Body of pancreas (tissue), 4 donors: ENCODE data around the gene ZNF536. TPM values are rescaled to one million over a fixed set of nuclear protein-coding genes. Genes with fewer than 3 reads are reported as not detected.

Experiments used
- ATAC-seq: fragments of 150-250 bp; one replicate; pipeline ENCODE4 v1.9.1; 2016
- DNase-seq, 4 donors: peaks; one replicate each; pipeline ENCODE4 v3.0.0-alpha.2; 2019
- H3K27ac ChIP-seq, 4 donors: fragments of 200-600 bp; sonication (generic); 1 replicate in 3 of 4; 2 replicates in 1 of 4; pipeline versions ENCODE4 v1.5.1 to v1.6.1; 2016 to 2019; ENCODE audit warnings: mild to moderate bottlenecking in 1 of 4, mixed read lengths in 1 of 4, moderate library complexity in 1 of 4
- H3K27me3 ChIP-seq, 2 donors: fragments of 200-600 bp; sonication (generic); one replicate each; pipeline ENCODE4 v1.6.0; 2016; ENCODE audit warnings: mild to moderate bottlenecking in 1 of 2
- H3K36me3 ChIP-seq, 2 donors: fragments of 200-600 bp; sonication (generic); replicated peaks in 1 of 2; 2 replicates each; pipeline ENCODE4 v1.5.1; 2016; ENCODE audit warnings: low read depth in 2 of 2; ENCODE audit not compliant: insufficient read depth in 1 of 2
- H3K4me1 ChIP-seq: fragments of 200-600 bp; sonication (generic); one replicate; pipeline ENCODE4 v1.6.0; 2016
- H3K4me3 ChIP-seq, 2 donors: fragments of 200-600 bp; sonication (generic); 1 replicate in 1 of 2; 2 replicates in 1 of 2; pipeline ENCODE4 v1.5.1; 2016 to 2019
- H3K9me3 ChIP-seq, 3 donors: fragments of 200-600 bp; sonication (generic); 1 replicate in 2 of 3; 2 replicates in 1 of 3; pipeline ENCODE4 v1.5.1; 2016
- POLR2A ChIP-seq, 3 donors: fragments of 450-650 bp; IDR thresholded peaks; one replicate each; pipeline ENCODE4 v1.6.1; 2016; ENCODE audit warnings: antibody characterized with exemption in 3 of 3, mild to moderate bottlenecking in 2 of 3
- WGBS, 2 donors: methylation state at CpG; one replicate each; pipeline ENCODE4 v1.1.5; 2017; 5-methylcytosine and 5-hydroxymethylcytosine counted together
- intact Hi-C: fragments of 100-400 bp; cut with DNase I; formaldehyde crosslinking; loops from one replicate; pipeline ENCODE4 v1.15.1; 2023
- total RNA-seq, 2 donors: library from RNA; depleted of rRNA; stranded (reverse); fragments of >200 nt; gene quantifications; one replicate each; pipeline ENCODE4 v1.1.0, GENCODE V29; 2016
- TF ChIP-seq, protein P1 (sequence below), 7 experiments: fragments of 450-650 bp in 4 of 7; fragments of 200-600 bp in 3 of 7; sonication (generic) in 3 of 7; IDR thresholded peaks; one replicate each; pipeline ENCODE4 v1.5.1; 2016 to 2019; ENCODE audit warnings: antibody characterized with exemption in 7 of 7

ZNF536 gene
- total RNA-seq, 2 donors from 2014 or later: not detected

DNA sequence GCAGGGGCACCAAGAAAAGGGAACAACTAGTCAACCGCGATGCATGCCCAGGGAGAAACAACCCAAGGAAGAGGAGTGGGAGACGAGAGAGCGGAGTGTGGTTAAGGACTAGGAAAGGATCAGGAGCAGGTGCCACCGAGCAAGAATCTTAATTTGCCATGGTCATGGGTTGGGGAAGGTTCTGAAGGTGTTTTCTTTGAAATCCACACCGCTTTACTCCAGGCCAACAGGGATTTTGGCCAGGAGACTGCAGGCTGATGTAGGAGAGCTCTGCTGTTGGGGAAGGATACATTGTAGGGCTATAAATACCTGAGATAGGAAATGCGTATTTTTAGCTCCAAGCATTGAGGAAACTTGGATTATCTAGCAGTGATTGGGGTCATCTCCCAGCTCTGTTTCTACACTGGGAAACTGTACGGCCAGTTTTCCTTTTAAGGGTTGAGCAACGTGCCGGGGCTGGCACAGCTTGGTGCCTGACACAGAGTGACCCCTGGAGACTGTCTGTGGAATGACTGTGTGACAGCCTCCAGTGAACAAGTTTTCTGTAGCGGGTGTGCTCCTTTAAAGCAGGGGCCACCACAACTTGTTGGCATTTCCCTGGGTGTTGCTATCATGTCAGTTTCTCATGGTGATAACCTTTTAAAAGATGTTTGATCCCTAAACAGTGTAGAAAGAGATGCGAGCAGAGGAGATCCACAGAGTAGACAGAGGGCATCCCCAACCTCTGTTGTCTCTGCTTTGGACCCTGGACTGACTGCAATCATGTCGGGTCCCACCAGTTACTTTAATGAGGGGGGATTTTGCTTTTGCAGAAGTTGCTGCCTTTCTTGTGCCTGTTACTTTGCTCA, 34.3 kb downstream of the ZNF536 start:
- ATAC-seq (no peak), DNase-seq (peak in 2 of 4 donors; percentile 16)
- no peaks in the 10 kb centered on the region for H3K9me3 ChIP-seq
- intact Hi-C loops: no loop called here
- TF ChIP-seq POLR2A (IDR thresholded peaks at IDR 0.05): no peak
- TF ChIP-seq, protein P1, sequence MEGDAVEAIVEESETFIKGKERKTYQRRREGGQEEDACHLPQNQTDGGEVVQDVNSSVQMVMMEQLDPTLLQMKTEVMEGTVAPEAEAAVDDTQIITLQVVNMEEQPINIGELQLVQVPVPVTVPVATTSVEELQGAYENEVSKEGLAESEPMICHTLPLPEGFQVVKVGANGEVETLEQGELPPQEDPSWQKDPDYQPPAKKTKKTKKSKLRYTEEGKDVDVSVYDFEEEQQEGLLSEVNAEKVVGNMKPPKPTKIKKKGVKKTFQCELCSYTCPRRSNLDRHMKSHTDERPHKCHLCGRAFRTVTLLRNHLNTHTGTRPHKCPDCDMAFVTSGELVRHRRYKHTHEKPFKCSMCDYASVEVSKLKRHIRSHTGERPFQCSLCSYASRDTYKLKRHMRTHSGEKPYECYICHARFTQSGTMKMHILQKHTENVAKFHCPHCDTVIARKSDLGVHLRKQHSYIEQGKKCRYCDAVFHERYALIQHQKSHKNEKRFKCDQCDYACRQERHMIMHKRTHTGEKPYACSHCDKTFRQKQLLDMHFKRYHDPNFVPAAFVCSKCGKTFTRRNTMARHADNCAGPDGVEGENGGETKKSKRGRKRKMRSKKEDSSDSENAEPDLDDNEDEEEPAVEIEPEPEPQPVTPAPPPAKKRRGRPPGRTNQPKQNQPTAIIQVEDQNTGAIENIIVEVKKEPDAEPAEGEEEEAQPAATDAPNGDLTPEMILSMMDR (IDR thresholded peaks at IDR 0.05): peak in 3 of 7 experiments; percentile 19 to 39 (median 23)
- H3K27ac ChIP-seq: no peak overlapping the region
- no peaks in the 10 kb centered on the region for H3K27me3 ChIP-seq
- no peak overlapping the region for H3K4me3 ChIP-seq
- WGBS, 2 donors: 44 to 59% methylated on average over 10 to 13 of the region's 13 CpGs
- no peaks in the 10 kb centered on the region for H3K4me1 ChIP-seq
- H3K36me3 ChIP-seq: no peaks in the 10 kb centered on the region

DNA sequence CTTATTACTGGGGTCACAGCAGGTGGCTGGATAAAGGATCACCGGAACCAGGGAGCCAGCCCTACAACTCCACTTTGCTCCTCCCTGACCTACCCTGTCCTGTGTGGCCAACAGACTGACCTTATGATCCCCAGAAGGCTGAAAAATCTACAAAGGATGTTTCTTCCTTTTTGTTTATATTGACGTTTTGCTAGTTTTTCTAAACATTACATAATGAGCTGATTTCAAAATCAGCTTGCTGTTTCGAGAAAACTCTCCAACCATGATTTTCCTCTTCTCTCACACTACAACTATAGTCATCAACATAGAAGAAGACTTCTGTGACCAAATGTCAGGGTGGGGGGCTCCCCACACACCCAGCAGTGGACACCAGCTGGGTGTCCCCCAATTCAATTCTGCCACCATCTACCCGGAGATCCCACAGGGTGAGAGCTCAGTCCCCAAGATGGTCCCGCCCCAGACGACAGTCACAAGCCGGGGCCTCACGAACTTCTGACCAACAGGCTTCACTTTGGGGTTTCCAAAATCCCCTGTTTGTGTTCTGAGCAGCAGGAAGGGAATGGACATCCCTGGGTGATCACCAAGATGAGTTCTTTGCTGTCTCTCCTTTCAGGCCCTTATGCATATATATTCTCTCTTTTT, 35.0 kb downstream of the ZNF536 start:
- ATAC-seq: no peak
- 57 to 70% methylated on average over 8 of the region's 8 CpGs for WGBS, 2 donors
- Histone ChIP-seq H3K4me1 (no peaks in the 10 kb centered on the region), H3K4me3 (no peak overlapping the region), H3K27ac (no peak overlapping the region), H3K36me3 (no peaks in the 10 kb centered on the region), H3K9me3 (no peaks in the 10 kb centered on the region), H3K27me3 (no peaks in the 10 kb centered on the region)
- no peak for TF ChIP-seq POLR2A (IDR thresholded peaks at IDR 0.05)
- TF ChIP-seq, protein P1 (IDR thresholded peaks at IDR 0.05): no peak
- no peak for DNase-seq
- intact Hi-C loops: no loop called here

GRCh38 chr19:30408734-30409301, 36.6 kb downstream of the ZNF536 start:
- no peaks in the 10 kb centered on the region for H3K36me3 ChIP-seq
- intact Hi-C loops: no loop called here
- no peaks in the 10 kb centered on the region for H3K4me1 ChIP-seq
- WGBS, 2 donors: 77 to 82% methylated on average over 3 of the region's 3 CpGs
- H3K27ac ChIP-seq: no peak overlapping the region
- TF ChIP-seq, protein P1 (IDR thresholded peaks at IDR 0.05): no peak
- TF ChIP-seq POLR2A (IDR thresholded peaks at IDR 0.05): no peak
- H3K27me3 ChIP-seq: no peaks in the 10 kb centered on the region
- DNase-seq (no peak), ATAC-seq (no peak)
- H3K9me3 ChIP-seq: no peaks in the 10 kb centered on the region
- H3K4me3 ChIP-seq: no peak overlapping the region

DNA sequence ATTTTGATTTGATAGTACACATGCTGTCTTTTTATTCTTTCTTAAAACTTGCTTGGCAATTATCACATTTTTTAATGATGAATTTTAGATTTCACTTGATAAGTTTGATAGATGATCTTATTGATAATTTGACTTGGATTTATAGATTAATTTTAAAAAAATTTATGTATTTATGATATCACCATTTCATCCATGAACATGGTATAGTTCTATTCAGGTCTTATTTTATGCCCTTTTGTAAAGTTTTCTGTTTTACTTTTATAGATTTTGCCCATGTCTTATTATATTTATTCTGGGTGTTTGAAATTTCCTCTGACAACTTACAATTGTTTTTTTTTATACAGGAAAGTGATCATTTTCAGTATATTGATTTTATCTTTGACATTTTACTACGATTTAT, 39.5 kb downstream of the ZNF536 start:
- no peak for ATAC-seq
- Histone ChIP-seq H3K27me3 (no peaks in the 10 kb centered on the region), H3K27ac (no peak overlapping the region), H3K4me3 (no peak overlapping the region), H3K9me3 (no peaks in the 10 kb centered on the region), H3K4me1 (no peaks in the 10 kb centered on the region), H3K36me3 (no peaks in the 10 kb centered on the region)
- 42 to 44% methylated on average over 1 of the region's 1 CpG for WGBS, 2 donors
- TF ChIP-seq, protein P1 (IDR thresholded peaks at IDR 0.05): no peak
- TF ChIP-seq POLR2A (IDR thresholded peaks at IDR 0.05): no peak
- no peak for DNase-seq
- intact Hi-C loops: no loop called here
